Hepatocyte (in vitro differentiated cells): ENCODE results near the gene FAH. TPM values are rescaled to one million over a fixed set of nuclear protein-coding genes. Genes with fewer than 3 reads are reported as not detected.

Experiments used
- DNase-seq: peaks from one replicate; pipeline ENCODE4 v3.0.0-alpha.2; 2016; ENCODE audit warnings: low spot score
- H2AFZ ChIP-seq: fragments of 200-600 bp; sonication (generic); 2 replicates; pipeline ENCODE4 v1.6.0; 2016; ENCODE audit warnings: antibody characterized with exemption, mild to moderate bottlenecking
- H3K27ac ChIP-seq: fragments of 200-600 bp; sonication (generic); 2 replicates; pipeline ENCODE4 v1.5.1; 2016; ENCODE audit warnings: mild to moderate bottlenecking
- H3K27me3 ChIP-seq: fragments of 200-600 bp; sonication (generic); 2 replicates; pipeline ENCODE4 v1.6.1; 2016
- H3K36me3 ChIP-seq: fragments of 200-600 bp; sonication (generic); replicated peaks from 2 replicates; pipeline ENCODE4 v1.5.1; 2016; ENCODE audit warnings: low read depth; ENCODE audit not compliant: insufficient read depth
- H3K4me1 ChIP-seq: fragments of 200-600 bp; sonication (generic); 2 replicates; pipeline ENCODE4 v1.5.1; 2016; ENCODE audit warnings: mild to moderate bottlenecking, moderate library complexity; ENCODE audit not compliant: insufficient read depth
- H3K4me2 ChIP-seq: fragments of 200-600 bp; sonication (generic); 2 replicates; pipeline ENCODE4 v1.6.0; 2016
- H3K4me3 ChIP-seq: fragments of 200-600 bp; sonication (generic); 2 replicates; pipeline ENCODE4 v1.5.1; 2016; ENCODE audit warnings: mild to moderate bottlenecking
- H3K79me2 ChIP-seq: fragments of 200-600 bp; sonication (generic); 2 replicates; pipeline ENCODE4 v1.6.0; 2017; ENCODE audit warnings: mild to moderate bottlenecking
- H3K9me2 ChIP-seq: fragments of 200-600 bp; sonication (generic); replicated peaks from 2 replicates; pipeline ENCODE4 v1.6.0; 2017; ENCODE audit warnings: mild to moderate bottlenecking; ENCODE audit not compliant: insufficient read depth
- H3K9me3 ChIP-seq: fragments of 200-600 bp; sonication (generic); 2 replicates; pipeline ENCODE4 v1.5.1; 2016; ENCODE audit warnings: low read depth, mild to moderate bottlenecking
- H4K20me1 ChIP-seq: fragments of 200-600 bp; sonication (generic); 2 replicates; pipeline ENCODE4 v1.6.0; 2016; ENCODE audit warnings: mild to moderate bottlenecking; ENCODE audit not compliant: insufficient read depth, poor library complexity, severe bottlenecking
- CTCF ChIP-seq: fragments of 200-600 bp; sonication (generic); IDR thresholded peaks from 2 replicates; pipeline ENCODE4 v1.5.1; 2016; ENCODE audit warnings: antibody characterized with exemption, mild to moderate bottlenecking; ENCODE audit not compliant: poor library complexity
- EZH2 ChIP-seq: fragments of 200-600 bp; sonication (generic); IDR thresholded peaks from 2 replicates; pipeline ENCODE4 v1.6.1; 2016; ENCODE audit warnings: antibody characterized with exemption, mild to moderate bottlenecking, borderline replicate concordance
- EZH2phosphoT487 ChIP-seq: fragments of 200-600 bp; sonication (generic); IDR thresholded peaks from one replicate; pipeline ENCODE4 v1.6.1; 2018; ENCODE audit warnings: antibody characterized with exemption, mild to moderate bottlenecking, low read depth, moderate library complexity; ENCODE audit not compliant: unreplicated experiment, severe bottlenecking
- WGBS: methylation state at CpG from one replicate; pipeline ENCODE4 v1.1.6; 2016; ENCODE audit warnings: low lambda C conversion rate; ENCODE audit errors: missing lambda C conversion rate; 5-methylcytosine and 5-hydroxymethylcytosine counted together
- polyA plus RNA-seq: library from polyadenylated mRNA; unstranded; fragments of >200 nt; fragmentation: Nextera tagmentation; extraction: Ambion mirVana; gene quantifications from 2 replicates; pipeline ENCODE4 v1.2.1, GENCODE V29; 2016
- total RNA-seq: library from RNA; depleted of rRNA; stranded (reverse); fragments of >200 nt; gene quantifications from 2 replicates; pipeline ENCODE4 v1.2.3, GENCODE V29; 2014

Gene FAH
- total and polyA plus RNA-seq, 2 experiments from 2014 or later: 58.0 to 90.5 TPM

GRCh38 chr15:80207887-80208286 lies 55.1 kb downstream of the FAH start:
- Histone ChIP-seq H3K79me2 (no peaks in the 10 kb centered on the region), H3K9me2 (no peaks in the 10 kb centered on the region), H3K4me2 (peak overlapping the region; percentile 36), H3K36me3 (no peaks in the 10 kb centered on the region), H3K27ac (peak overlapping the region; percentile 58), H3K4me3 (no peak overlapping the region), H3K9me3 (no peaks in the 10 kb centered on the region), H3K4me1 (peaks cover 11% of the 10 kb centered on the region), H2AFZ (no peak overlapping the region), H4K20me1 (no peaks in the 10 kb centered on the region), H3K27me3 (no peaks in the 10 kb centered on the region)
- DNase-seq: peak; percentile 41
- 58% methylated on average over 3 of the region's 3 CpGs for WGBS
- TF ChIP-seq CTCF (no peak), EZH2phosphoT487 (no peak), EZH2 (no peak)

GRCh38 chr15:80208758-80209734 lies 56.2 kb downstream of the FAH start:
- Histone ChIP-seq H3K4me2 (no peak overlapping the region), H3K27ac (no peak overlapping the region), H4K20me1 (no peaks in the 10 kb centered on the region), H3K4me3 (no peak overlapping the region), H2AFZ (no peak overlapping the region), H3K9me2 (no peaks in the 10 kb centered on the region), H3K27me3 (no peaks in the 10 kb centered on the region), H3K9me3 (no peaks in the 10 kb centered on the region), H3K4me1 (peaks cover 11% of the 10 kb centered on the region), H3K36me3 (no peaks in the 10 kb centered on the region), H3K79me2 (no peaks in the 10 kb centered on the region)
- 84% methylated on average over 11 of the region's 11 CpGs for WGBS
- TF ChIP-seq EZH2: no peak
- TF ChIP-seq EZH2phosphoT487: no peak
- TF ChIP-seq CTCF: no peak
- DNase-seq: no peak

- 78% methylated on average over 12 of the region's 12 CpGs for WGBS
- no peaks in the 10 kb centered on the region for H3K79me2 ChIP-seq
- no peaks in the 10 kb centered on the region for H3K9me2 ChIP-seq
- no peak overlapping the region for H3K4me3 ChIP-seq
- TF ChIP-seq EZH2phosphoT487: no peak
- no peak for TF ChIP-seq CTCF
- TF ChIP-seq EZH2: no peak
- H3K36me3 ChIP-seq: no peaks in the 10 kb centered on the region
- no peaks in the 10 kb centered on the region for H3K27me3 ChIP-seq
- H3K4me2 ChIP-seq: no peak overlapping the region
- H3K27ac ChIP-seq: no peak overlapping the region
- no peak overlapping the region for H2AFZ ChIP-seq
- H4K20me1 ChIP-seq: no peaks in the 10 kb centered on the region
- no peaks in the 10 kb centered on the region for H3K9me3 ChIP-seq
- peaks cover 11% of the 10 kb centered on the region for H3K4me1 ChIP-seq
- no peak for DNase-seq
Observed at GRCh38 chr15:80210611-80211573, 58.1 kb downstream of the FAH start.
